ENCODE results near the gene MYBBP1A.
"Not testable (repeated sequence)": the region's sequence is repeated elsewhere in the genome, so short reads cannot be mapped to it uniquely, and the experiment has no call there.

Gene MYBBP1A

DNA sequence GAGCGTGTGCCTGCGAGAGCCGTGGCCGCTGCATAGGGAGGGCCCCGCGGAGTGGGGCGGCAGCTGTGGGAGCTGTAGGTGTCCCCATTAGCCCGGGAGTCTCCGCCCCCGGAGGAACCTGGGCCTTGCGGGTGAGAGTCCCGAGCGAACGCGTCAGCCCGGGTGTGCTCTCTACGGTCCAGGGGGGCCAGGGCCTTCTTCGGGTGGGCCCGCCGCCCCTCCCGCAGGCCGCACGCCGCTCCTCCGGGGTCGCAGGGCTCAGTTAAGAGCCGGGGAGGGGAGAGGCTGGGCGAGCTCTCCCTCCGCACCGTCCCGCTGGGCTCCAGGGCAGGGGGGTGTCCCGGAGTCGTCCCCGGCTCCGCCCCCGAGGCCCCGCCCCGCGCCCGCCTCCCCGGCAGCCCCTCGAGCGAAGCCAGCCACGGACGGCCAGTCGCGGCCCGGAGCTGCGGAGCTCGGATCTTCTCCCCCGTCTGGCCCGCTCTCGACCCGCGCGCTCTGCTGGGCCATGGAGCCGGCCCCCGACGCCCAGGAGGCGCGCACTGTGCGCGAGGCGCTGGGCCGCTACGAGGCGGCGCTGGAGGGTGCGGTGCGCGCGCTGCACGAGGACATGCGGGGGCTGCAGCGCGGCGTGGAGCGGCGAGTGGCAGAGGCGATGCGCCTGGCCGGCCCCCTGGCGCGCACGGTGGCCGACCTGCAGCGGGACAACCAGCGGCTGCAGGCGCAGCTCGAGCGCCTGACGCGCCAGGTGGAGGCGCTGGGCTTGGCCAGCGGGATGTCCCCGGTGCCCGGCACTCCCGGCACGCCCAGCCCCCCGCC is 29.1 kb upstream of the MYBBP1A start, which contains the start of gene SMTNL2:
TSS of gene SMTNL2 (plus strand) at position 429 of the 816 bp plus-strand sequence. CDS start at position 506, 77 bp downstream.
- Mint-ChIP-seq H3K4me3 (no peak within 1 kb of the TSS), H3K9me3 (no peaks in the 10 kb centered on the region), H3K27me3 (peaks cover 87% of the 10 kb centered on the region), H3K27ac (no peak within 1 kb of the TSS), H3K36me3 (ENCODE audit: low read depth) (no peaks in the 10 kb centered on the region), H3K4me1 (ENCODE audit: low read depth) (no peaks in the 10 kb centered on the region)
- intact Hi-C loops (cut with micrococcal nuclease) = no loop called here

DNA sequence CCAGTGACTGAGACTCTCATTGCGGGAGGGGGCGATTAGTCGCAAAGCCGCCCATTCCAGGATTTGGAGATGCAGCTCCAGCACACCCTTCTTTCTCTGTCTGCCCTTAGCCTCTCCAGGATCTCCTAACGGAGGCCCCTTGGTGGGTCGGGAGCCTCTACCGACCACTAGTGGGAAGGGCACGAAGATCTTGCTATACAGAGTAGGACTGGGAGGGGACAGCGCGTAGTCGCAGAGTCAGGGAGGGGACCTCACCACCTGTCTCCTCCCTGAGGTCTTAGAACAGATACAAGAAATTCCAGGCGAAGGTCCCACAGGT is 28.6 kb upstream of the MYBBP1A start:
- H3K9me3 Mint-ChIP-seq = no peaks in the 10 kb centered on the region
- no peaks in the 10 kb centered on the region for H3K36me3 Mint-ChIP-seq (ENCODE audit: low read depth)
- no peak overlapping the region for H3K27ac Mint-ChIP-seq
- H3K4me1 Mint-ChIP-seq (ENCODE audit: low read depth) = no peaks in the 10 kb centered on the region
- peaks cover 81% of the 10 kb centered on the region for H3K27me3 Mint-ChIP-seq
- no peak overlapping the region for H3K4me3 Mint-ChIP-seq
- intact Hi-C loops (cut with micrococcal nuclease) = no loop called here

DNA sequence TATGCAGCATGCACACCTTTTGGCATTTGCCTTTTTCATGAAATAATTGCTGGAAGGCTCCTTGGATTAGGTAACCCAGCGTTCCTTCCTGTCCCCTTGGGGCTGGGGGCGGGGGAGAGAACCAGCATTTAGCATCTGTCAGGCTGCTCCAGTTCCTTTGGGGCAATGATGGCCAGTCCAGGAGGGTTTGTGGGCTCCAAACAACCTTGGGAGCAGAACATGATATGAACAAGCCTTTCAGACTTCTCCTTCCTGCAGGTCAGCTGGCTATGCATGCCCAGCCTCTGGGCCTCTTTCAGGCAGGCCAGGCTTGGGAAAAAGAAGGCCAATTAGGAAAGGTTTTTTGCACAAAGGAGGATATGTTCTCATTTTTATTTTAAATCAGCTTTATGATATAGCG is 28.0 kb upstream of the MYBBP1A start:
- H3K4me1 Mint-ChIP-seq (ENCODE audit: low read depth) = no peaks in the 10 kb centered on the region
- intact Hi-C loops (cut with micrococcal nuclease) = no loop called here
- no peaks in the 10 kb centered on the region for H3K9me3 Mint-ChIP-seq
- no peak overlapping the region for H3K4me3 Mint-ChIP-seq
- H3K27me3 Mint-ChIP-seq = peaks cover 76% of the 10 kb centered on the region
- no peak overlapping the region for H3K27ac Mint-ChIP-seq
- H3K36me3 Mint-ChIP-seq (ENCODE audit: low read depth) = no peaks in the 10 kb centered on the region

DNA sequence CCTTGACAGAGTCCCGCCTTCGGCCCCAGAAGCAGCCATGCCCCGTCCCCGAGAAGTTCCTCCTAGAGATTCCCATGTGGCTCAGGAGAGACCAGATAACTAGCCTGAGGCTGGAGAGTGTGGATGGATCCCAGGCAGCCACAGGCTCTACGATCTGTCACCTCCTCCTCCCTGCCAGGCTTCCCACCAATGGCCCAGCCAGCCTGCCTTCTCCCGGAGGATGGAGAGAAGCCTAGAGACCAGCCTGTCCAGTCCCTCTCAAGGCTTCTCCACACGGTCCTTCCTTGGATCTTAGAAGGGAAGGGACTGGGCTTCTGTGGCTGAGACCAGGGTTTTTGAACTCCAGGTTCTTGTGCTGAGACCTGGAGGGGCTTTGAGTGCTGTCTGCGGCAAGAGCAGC is 27.5 kb upstream of the MYBBP1A start:
- no peaks in the 10 kb centered on the region for H3K9me3 Mint-ChIP-seq

DNA sequence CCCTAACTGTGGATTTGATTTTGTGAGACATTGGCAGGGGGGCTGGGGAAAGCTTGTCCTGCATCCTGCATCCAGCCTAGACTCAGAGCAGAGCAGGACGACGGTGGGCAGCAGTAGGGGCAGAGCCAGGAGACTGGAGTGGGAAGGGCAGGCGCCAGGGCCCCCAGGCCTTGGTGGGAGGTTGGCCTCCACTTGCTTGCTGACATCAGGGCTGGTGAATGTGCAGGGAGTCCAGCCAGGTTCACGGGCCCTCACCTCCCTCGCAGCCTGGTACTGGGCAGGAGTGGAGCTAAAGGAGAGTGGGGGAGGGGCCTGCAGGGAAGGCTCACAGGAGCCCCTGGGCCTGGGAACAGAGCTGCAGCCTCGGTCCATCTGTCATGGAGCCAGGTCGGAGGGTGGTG is 26.9 kb upstream of the MYBBP1A start:
- Mint-ChIP-seq H3K4me1 (ENCODE audit: low read depth) (no peaks in the 10 kb centered on the region), H3K27me3 (peaks cover 70% of the 10 kb centered on the region), H3K4me3 (no peak overlapping the region), H3K36me3 (ENCODE audit: low read depth) (no peaks in the 10 kb centered on the region), H3K9me3 (no peaks in the 10 kb centered on the region), H3K27ac (no peak overlapping the region)
- intact Hi-C loops (cut with micrococcal nuclease) = no loop called here

More for the DNA sequence above, 27.5 kb upstream of the MYBBP1A start:
- no peaks in the 10 kb centered on the region for H3K4me1 Mint-ChIP-seq (ENCODE audit: low read depth)
- intact Hi-C loops (cut with micrococcal nuclease) = no loop called here
- H3K27me3 Mint-ChIP-seq = peaks cover 75% of the 10 kb centered on the region
- no peaks in the 10 kb centered on the region for H3K36me3 Mint-ChIP-seq (ENCODE audit: low read depth)
- no peak overlapping the region for H3K4me3 Mint-ChIP-seq
- no peak overlapping the region for H3K27ac Mint-ChIP-seq

DNA sequence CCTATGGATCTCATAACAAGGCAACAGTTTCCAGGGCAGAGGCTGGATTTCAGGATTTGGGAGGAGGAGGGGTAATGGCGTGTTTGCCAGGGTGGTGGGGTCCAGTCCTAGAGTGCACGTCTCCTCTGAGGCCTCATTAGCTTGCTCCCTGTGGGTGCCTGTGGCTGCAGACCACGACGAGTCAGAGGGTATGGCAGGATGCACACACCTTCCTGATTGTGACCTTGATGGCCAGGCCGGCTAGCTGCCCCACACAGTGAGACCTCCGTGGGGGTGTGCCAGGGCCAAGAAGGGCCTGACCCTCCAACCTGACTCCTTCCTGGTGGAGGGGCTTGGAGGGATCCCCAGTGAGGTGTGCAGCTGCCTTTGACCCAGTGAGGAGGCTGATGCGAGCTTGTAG is 25.1 kb upstream of the MYBBP1A start:
- Mint-ChIP-seq H3K4me3 (no peak overlapping the region), H3K27me3 (peaks cover 65% of the 10 kb centered on the region), H3K27ac (no peak overlapping the region), H3K36me3 (ENCODE audit: low read depth) (no peaks in the 10 kb centered on the region), H3K9me3 (no peaks in the 10 kb centered on the region), H3K4me1 (ENCODE audit: low read depth) (no peaks in the 10 kb centered on the region)
- intact Hi-C loops (cut with micrococcal nuclease) = no loop called here

DNA sequence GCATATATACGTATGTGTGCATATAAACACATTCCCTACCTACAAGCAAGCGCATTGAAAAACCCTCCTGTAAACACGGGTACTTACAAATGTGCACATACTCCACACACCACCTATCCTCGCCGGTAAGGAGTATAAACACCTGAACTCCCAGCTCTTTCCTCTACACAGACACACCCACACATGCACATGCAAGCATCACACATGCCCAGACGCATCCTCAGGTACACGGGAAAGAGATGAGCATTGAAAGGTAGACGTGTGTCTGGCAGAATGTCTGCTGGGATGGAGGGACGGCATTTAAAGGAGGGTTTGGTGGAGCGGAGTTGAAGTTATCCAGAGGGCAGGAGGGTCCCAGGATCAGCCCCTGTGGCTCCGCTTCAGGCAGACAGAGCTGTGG is 24.5 kb upstream of the MYBBP1A start:
- Mint-ChIP-seq H3K9me3 (no peaks in the 10 kb centered on the region), H3K4me1 (ENCODE audit: low read depth) (peaks cover 6% of the 10 kb centered on the region), H3K27ac (no peak overlapping the region), H3K36me3 (ENCODE audit: low read depth) (no peaks in the 10 kb centered on the region), H3K4me3 (no peak overlapping the region), H3K27me3 (peaks cover 65% of the 10 kb centered on the region)
- intact Hi-C loops (cut with micrococcal nuclease) = no loop called here

DNA sequence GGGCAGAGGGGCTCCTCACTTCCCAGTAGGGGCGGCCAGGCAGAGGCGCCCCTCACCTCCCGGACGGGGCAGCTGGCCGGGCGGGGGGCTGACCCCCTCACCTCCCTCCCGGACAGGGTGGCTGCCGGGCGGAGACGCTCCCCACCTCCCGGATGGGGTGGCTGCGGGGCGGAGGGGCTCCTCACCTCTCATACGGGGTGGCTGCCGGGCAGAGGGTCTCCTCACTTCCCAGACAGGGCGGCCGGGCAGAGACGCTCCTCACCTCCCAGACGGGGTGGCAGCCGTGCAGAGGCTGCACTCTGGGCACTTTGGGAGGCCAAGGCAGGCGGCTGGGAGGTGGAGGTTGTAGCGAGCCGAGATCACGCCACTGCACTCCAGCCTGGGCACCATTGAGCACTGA is 23.2 kb upstream of the MYBBP1A start:
- H3K4me1 Mint-ChIP-seq (ENCODE audit: low read depth) = peaks cover 18% of the 10 kb centered on the region
- H3K9me3 Mint-ChIP-seq; H3K4me3 Mint-ChIP-seq; H3K36me3 Mint-ChIP-seq (ENCODE audit: low read depth); H3K27ac Mint-ChIP-seq; intact Hi-C loops (cut with micrococcal nuclease): not testable (repeated sequence)
- peaks cover 60% of the 10 kb centered on the region for H3K27me3 Mint-ChIP-seq

DNA sequence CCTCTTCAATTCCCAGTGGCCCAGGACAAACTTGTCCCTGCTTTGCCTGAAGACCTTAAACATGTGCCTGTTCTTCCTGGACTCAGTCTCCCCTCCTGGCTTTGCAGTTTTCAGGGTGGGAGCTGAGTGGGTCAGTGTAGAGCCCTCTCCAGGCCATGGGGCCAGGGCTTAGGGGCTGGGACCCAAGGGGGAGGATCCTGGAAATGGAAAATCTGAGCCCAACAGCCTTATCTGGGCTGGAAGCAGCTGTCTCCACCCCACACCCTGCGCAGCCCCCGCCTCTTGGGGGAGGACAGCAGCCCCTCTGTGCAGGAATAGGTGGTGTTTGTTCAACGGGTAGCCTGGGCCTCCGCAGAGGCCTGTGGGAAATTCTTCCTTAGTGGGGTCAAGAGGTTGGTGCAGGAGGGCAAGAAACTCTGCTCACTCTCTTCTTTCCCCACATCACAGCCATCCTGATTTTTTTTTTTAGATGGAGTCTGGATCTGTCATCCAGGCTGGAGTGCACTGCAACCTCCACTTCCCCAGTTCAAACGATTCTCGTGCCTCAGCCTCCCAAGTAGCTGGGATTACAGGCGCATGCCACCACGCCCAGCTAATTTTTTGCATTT is 22.3 kb upstream of the MYBBP1A start:
- Mint-ChIP-seq H3K9me3 (no peaks in the 10 kb centered on the region), H3K27me3 (peaks cover 55% of the 10 kb centered on the region), H3K4me1 (ENCODE audit: low read depth) (peaks cover 23% of the 10 kb centered on the region), H3K36me3 (ENCODE audit: low read depth) (no peaks in the 10 kb centered on the region), H3K27ac (no peak overlapping the region), H3K4me3 (no peak overlapping the region)
- intact Hi-C loops (cut with micrococcal nuclease) = no loop called here

DNA sequence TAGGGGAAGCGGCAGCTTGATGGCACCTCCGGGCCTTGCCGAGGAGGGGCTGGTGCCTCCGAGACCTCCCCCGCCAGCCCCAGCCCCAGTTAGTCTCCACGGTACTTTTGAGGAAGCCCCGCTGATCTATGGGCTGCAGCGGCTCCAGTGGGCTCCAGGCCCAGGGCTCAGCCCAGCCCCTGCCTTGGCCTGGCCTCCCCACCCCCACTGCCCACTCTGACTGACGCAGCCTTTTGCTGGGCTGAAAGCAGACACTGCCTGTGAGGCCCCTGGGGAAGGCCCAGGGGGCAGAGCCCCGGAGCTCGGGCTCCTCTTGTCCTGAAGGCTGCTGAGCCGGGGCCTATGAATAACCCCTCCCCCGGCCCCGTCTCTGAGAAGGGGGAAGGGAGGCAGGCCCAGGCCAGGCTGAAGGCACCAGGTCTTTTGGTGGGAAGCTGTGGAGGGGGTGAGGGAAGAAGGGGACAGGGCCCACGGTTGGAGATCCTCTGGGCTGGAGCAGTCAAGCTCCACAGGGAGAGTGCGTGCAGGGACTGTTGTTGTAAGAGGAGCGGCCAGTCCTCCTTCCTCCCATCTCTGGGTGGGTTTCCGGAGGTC is 21.6 kb upstream of the MYBBP1A start:
- no peak overlapping the region for H3K4me3 Mint-ChIP-seq
- peaks cover 23% of the 10 kb centered on the region for H3K4me1 Mint-ChIP-seq (ENCODE audit: low read depth)
- peak overlapping the region; percentile 55 for H3K27ac Mint-ChIP-seq
- no peaks in the 10 kb centered on the region for H3K9me3 Mint-ChIP-seq
- H3K27me3 Mint-ChIP-seq = peaks cover 49% of the 10 kb centered on the region
- no peaks in the 10 kb centered on the region for H3K36me3 Mint-ChIP-seq (ENCODE audit: low read depth)
- intact Hi-C loops (cut with micrococcal nuclease) = no loop called here

DNA sequence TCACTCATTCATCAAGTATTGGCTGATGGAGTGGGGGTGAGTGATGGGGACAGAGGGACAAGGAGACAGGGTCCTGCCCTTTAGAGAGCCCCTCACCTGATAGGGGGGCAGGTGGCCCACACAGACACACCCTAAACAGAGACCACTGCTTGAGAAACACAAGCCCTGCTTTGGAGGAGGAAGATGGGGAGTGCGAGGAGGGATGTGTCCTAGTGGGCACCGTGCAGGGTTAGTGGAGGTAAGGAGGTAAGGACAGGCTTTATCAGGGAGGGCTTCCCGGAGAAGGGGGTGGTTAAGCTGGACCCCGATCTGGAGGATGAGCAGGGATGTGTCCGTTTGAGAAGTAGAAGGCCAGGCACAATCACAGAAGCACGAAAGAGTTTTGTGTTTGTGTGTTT is 21.0 kb upstream of the MYBBP1A start:
- Mint-ChIP-seq H3K36me3 (ENCODE audit: low read depth) (no peaks in the 10 kb centered on the region), H3K27me3 (peaks cover 44% of the 10 kb centered on the region), H3K4me1 (ENCODE audit: low read depth) (peaks cover 23% of the 10 kb centered on the region), H3K9me3 (no peaks in the 10 kb centered on the region), H3K27ac (peak overlapping the region; percentile 55), H3K4me3 (no peak overlapping the region)
- intact Hi-C loops (cut with micrococcal nuclease) = no loop called here

DNA sequence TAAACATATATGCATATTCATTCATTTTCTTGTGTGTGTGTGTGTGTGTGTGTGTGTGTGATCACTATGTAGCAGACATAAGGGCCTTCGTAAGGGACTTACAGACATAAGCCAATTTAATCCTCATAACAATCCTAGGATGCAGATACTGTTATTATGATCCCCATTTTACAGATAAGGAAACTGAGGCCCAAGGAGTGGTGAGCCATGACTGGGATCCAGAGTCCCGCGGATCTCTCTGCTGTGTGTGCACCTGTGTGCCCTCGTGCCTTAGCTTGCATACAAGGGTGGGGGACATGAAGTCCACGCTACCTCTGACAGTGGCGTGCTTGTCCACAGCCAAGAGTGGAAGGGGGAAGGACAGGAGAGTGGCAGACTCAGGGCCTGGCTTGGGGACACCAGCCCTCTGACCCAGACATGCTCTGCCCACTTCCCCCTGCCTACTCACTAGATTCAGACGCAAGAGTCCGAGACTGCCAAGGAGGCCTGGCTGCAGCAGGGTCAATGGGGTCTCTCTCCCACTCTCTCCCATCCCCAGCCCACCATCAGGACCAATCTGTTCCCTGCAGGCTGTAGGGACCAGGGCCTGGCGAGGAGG is 19.4 kb upstream of the MYBBP1A start:
- Mint-ChIP-seq H3K36me3 (ENCODE audit: low read depth) (no peaks in the 10 kb centered on the region), H3K27ac (peak overlapping the region; percentile 45), H3K9me3 (no peaks in the 10 kb centered on the region), H3K27me3 (peaks cover 34% of the 10 kb centered on the region), H3K4me1 (ENCODE audit: low read depth) (peaks cover 23% of the 10 kb centered on the region), H3K4me3 (no peak overlapping the region)
- intact Hi-C loops (cut with micrococcal nuclease) = no loop called here

DNA sequence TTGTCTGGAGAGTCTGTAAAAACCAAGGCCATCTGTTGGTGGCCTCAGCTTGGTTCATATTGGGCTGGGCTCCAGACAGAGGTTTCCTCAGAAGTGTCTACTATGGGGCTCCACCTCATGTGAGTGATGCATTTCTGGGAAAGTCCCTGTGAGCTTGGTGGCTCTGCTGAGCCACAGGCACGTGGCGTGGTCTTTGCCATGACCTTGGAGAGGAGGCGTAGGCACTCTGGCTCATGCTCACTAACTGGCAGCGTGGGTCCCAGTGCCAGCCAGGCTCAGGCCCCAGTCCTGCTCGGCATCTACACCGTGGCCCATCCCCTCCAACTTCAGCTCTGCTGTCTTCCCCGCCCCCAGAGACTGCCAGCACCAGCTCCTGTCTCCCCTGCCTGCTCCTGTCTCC is 18.5 kb upstream of the MYBBP1A start:
- intact Hi-C loops (cut with micrococcal nuclease) = no loop called here
- peaks cover 23% of the 10 kb centered on the region for H3K4me1 Mint-ChIP-seq (ENCODE audit: low read depth)
- peak overlapping the region; percentile 77 for H3K27ac Mint-ChIP-seq
- H3K27me3 Mint-ChIP-seq = peaks cover 33% of the 10 kb centered on the region
- H3K36me3 Mint-ChIP-seq (ENCODE audit: low read depth) = no peaks in the 10 kb centered on the region
- no peak overlapping the region for H3K4me3 Mint-ChIP-seq
- H3K9me3 Mint-ChIP-seq = no peaks in the 10 kb centered on the region

DNA sequence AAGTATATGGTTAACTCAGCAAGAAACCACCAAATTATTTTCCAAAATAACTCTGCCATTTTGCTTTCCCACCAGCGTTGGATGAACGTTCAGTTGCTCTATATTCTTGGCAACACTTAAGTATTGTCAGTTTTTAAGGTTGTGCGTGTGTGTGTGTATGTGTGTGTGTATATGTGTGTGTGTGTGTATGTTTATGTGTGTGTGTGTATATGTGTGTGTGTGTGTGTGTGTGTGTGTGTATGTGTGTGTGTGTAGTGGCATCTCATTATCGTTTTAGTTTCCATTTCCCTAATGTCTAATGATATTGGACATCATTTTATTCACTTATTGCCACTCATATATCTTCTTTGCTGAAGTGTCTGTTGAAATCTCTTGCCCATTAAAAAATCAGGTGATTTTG is 17.9 kb upstream of the MYBBP1A start:
- Mint-ChIP-seq H3K27ac (peak overlapping the region; percentile 77), H3K4me1 (ENCODE audit: low read depth) (peaks cover 23% of the 10 kb centered on the region), H3K27me3 (peaks cover 33% of the 10 kb centered on the region), H3K36me3 (ENCODE audit: low read depth) (no peaks in the 10 kb centered on the region), H3K4me3 (no peak overlapping the region), H3K9me3 (no peaks in the 10 kb centered on the region)
- intact Hi-C loops (cut with micrococcal nuclease) = no loop called here
